Neural progenitor cell (in vitro differentiated cells): Measurements from ENCODE around the gene NSUN5. TPM values are rescaled to one million over a fixed set of nuclear protein-coding genes. Genes with fewer than 3 reads are reported as not detected.

Source experiments
- DNase-seq: peaks from one replicate; pipeline ENCODE4 v3.0.0-alpha.2; 2016; ENCODE audit warnings: low spot score
- H2AFZ ChIP-seq: fragments of 200-600 bp; sonication (generic); replicated peaks from 2 replicates; pipeline ENCODE4 v1.6.1; 2016; ENCODE audit warnings: antibody characterized with exemption
- H3F3A ChIP-seq: fragments of 200-600 bp; sonication (generic); 2 replicates; pipeline ENCODE4 v1.6.1; 2016; ENCODE audit warnings: antibody characterized with exemption, low read depth
- H3K27ac ChIP-seq: fragments of 200-600 bp; sonication (generic); 2 replicates; pipeline ENCODE4 v1.5.1; 2016; ENCODE audit warnings: mild to moderate bottlenecking
- H3K27me3 ChIP-seq: fragments of 200-600 bp; sonication (generic); 2 replicates; pipeline ENCODE4 v1.6.1; 2016; ENCODE audit warnings: mild to moderate bottlenecking, moderate library complexity
- H3K36me3 ChIP-seq: fragments of 200-600 bp; sonication (generic); 2 replicates; pipeline ENCODE4 v1.5.1; 2016
- H3K4me1 ChIP-seq: fragments of 200-600 bp; sonication (generic); 2 replicates; pipeline ENCODE4 v1.6.1; 2016; ENCODE audit warnings: mixed run types
- H3K4me2 ChIP-seq: fragments of 200-600 bp; sonication (generic); 2 replicates; pipeline ENCODE4 v1.6.1; 2016
- H3K4me3 ChIP-seq: fragments of 200-600 bp; sonication (generic); 2 replicates; pipeline ENCODE4 v1.5.1; 2016
- H3K79me2 ChIP-seq: fragments of 200-600 bp; sonication (generic); 2 replicates; pipeline ENCODE4 v1.6.1; 2016; ENCODE audit warnings: low read depth
- H3K9ac ChIP-seq: fragments of 200-600 bp; sonication (generic); 2 replicates; pipeline ENCODE4 v1.6.1; 2016
- H3K9me3 ChIP-seq: fragments of 200-600 bp; sonication (generic); 2 replicates; pipeline ENCODE4 v1.5.1; 2016; ENCODE audit warnings: low read depth
- H4K20me1 ChIP-seq: fragments of 200-600 bp; sonication (generic); 2 replicates; pipeline ENCODE4 v1.6.1; 2016; ENCODE audit warnings: low read depth
- H3K27ac Mint-ChIP-seq: 3 replicates; pipeline ENCODE4 v1.8.0; 2021; ENCODE audit warnings: mixed read lengths
- H3K27me3 Mint-ChIP-seq: 2 replicates; pipeline ENCODE4 v1.8.0; 2022; ENCODE audit warnings: low read depth, mild to moderate bottlenecking, inconsistent platforms, moderate library complexity, mixed read lengths; ENCODE audit not compliant: insufficient read depth
- H3K36me3 Mint-ChIP-seq: 3 replicates; pipeline ENCODE4 v1.8.0; 2021; ENCODE audit warnings: mixed read lengths
- H3K4me1 Mint-ChIP-seq: 3 replicates; pipeline ENCODE4 v1.8.0; 2021; ENCODE audit warnings: mixed read lengths
- H3K4me3 Mint-ChIP-seq: 3 replicates; pipeline ENCODE4 v1.8.0; 2021; ENCODE audit warnings: mild to moderate bottlenecking, moderate library complexity, mixed read lengths
- H3K9me3 Mint-ChIP-seq: 3 replicates; pipeline ENCODE4 v1.8.0; 2020; ENCODE audit warnings: mixed read lengths
- EZH2 ChIP-seq: fragments of 200-600 bp; sonication (generic); IDR thresholded peaks from 2 replicates; pipeline ENCODE4 v1.6.1; 2017; ENCODE audit warnings: antibody characterized with exemption, mild to moderate bottlenecking, moderate library complexity
- EZH2phosphoT487 ChIP-seq: fragments of 200-600 bp; sonication (generic); IDR thresholded peaks from 2 replicates; pipeline ENCODE4 v1.6.1; 2017; ENCODE audit warnings: antibody characterized with exemption
- total RNA-seq: library from RNA; depleted of rRNA; stranded (reverse); fragments of >200 nt; gene quantifications from 2 replicates; pipeline ENCODE4 v1.2.3, GENCODE V29; 2015; ENCODE audit warnings: low replicate concordance
- TF ChIP-seq, protein P1 (sequence below): fragments of 200-600 bp; sonication (generic); IDR thresholded peaks from 2 replicates; pipeline ENCODE4 v1.5.1; 2017; ENCODE audit warnings: antibody characterized with exemption, mild to moderate bottlenecking

NSUN5 gene
- total RNA-seq, 1 donor from 2014 or later, result 23.3 TPM

DNA sequence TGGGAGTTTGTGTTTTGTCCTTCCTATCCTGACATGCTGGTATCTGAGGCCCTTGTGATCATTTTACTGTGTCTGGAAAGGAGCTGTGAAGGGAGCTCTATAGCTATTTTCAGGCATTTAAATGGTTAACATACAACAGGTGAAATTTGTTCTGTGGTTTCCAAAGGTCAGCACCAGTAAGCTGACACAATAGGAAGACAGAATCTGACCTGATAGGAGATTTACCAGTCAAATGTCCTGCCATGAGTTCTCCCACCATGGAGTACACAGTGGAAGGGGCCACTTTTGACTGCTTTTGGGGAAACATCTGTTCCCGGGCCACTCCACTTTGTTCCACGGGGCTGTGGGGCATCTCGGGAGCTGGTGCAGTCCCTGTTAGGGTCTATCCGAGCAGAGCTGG is 36.9 kb upstream of the NSUN5 start:
- Histone ChIP-seq H3F3A (peaks cover 3% of the 10 kb centered on the region), H3K4me3 (no peak overlapping the region), H3K9me3 (no peaks in the 10 kb centered on the region), H2AFZ (peak overlapping the region; percentile 1), H3K27ac (no peak overlapping the region), H3K27me3 (no peaks in the 10 kb centered on the region), H3K9ac (no peak overlapping the region), H4K20me1 (no peaks in the 10 kb centered on the region), H3K79me2 (no peaks in the 10 kb centered on the region), H3K4me2 (no peak overlapping the region), H3K36me3 (no peaks in the 10 kb centered on the region), H3K4me1 (peaks cover 20% of the 10 kb centered on the region)
- Mint-ChIP-seq H3K36me3 (no peaks in the 10 kb centered on the region), H3K9me3 (no peaks in the 10 kb centered on the region), H3K4me3 (no peak overlapping the region), H3K27me3 (peaks cover 10% of the 10 kb centered on the region), H3K27ac (no peak overlapping the region), H3K4me1 (peaks cover 35% of the 10 kb centered on the region)
- DNase-seq, result no peak
- TF ChIP-seq EZH2, result no peak
- no peak for TF ChIP-seq EZH2phosphoT487
- TF ChIP-seq, protein P1, sequence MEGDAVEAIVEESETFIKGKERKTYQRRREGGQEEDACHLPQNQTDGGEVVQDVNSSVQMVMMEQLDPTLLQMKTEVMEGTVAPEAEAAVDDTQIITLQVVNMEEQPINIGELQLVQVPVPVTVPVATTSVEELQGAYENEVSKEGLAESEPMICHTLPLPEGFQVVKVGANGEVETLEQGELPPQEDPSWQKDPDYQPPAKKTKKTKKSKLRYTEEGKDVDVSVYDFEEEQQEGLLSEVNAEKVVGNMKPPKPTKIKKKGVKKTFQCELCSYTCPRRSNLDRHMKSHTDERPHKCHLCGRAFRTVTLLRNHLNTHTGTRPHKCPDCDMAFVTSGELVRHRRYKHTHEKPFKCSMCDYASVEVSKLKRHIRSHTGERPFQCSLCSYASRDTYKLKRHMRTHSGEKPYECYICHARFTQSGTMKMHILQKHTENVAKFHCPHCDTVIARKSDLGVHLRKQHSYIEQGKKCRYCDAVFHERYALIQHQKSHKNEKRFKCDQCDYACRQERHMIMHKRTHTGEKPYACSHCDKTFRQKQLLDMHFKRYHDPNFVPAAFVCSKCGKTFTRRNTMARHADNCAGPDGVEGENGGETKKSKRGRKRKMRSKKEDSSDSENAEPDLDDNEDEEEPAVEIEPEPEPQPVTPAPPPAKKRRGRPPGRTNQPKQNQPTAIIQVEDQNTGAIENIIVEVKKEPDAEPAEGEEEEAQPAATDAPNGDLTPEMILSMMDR, result no peak

DNA sequence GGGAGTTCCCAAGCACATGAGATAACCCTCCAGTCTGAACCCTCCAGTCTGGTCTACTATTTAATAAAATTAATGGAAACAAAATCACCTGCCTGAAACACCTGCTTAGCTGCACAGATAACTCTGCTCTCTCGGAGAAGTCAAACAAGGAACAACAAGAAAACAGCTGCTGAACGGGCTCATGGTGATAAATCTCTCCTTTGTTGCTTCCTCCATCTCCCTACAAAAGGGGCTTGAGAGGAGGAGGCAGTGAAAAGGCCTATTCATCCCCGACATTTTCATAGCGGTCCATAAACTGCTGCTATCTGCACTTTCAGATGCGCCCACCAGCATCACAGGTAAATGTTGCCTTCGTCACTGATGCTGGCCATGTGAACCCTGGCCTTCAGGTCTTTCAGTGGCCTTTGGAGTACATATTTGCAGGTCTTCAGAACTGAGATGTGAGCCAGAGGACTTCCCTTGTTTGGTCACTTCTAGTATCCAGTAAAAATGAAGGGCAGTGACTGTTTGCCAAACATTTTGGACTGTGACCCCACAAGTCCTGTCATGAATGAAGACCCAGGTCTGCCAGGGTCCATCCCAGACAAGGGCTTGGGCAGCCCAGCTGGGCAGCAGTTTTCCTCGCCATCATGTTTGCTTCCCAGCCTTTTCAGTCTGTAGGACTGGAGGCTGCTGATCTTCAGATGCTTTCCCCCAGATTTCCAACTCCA is 35.2 kb upstream of the NSUN5 start:
- H3K9me3 Mint-ChIP-seq, result no peaks in the 10 kb centered on the region
- Histone ChIP-seq H4K20me1 (no peaks in the 10 kb centered on the region), H2AFZ (peak overlapping the region; percentile 37), H3K79me2 (no peaks in the 10 kb centered on the region), H3K4me1 (peaks cover 14% of the 10 kb centered on the region), H3K9me3 (no peaks in the 10 kb centered on the region), H3K4me3 (no peak overlapping the region), H3K36me3 (no peaks in the 10 kb centered on the region), H3K27me3 (no peaks in the 10 kb centered on the region), H3F3A (no peaks in the 10 kb centered on the region), H3K27ac (no peak overlapping the region), H3K9ac (no peak overlapping the region), H3K4me2 (no peak overlapping the region)
- peak; percentile 27 for DNase-seq
- TF ChIP-seq, protein P1, result no peak
- no peak for TF ChIP-seq EZH2phosphoT487
- no peak for TF ChIP-seq EZH2
- no peaks in the 10 kb centered on the region for H3K36me3 Mint-ChIP-seq
- peaks cover 26% of the 10 kb centered on the region for H3K4me1 Mint-ChIP-seq
- peaks cover 10% of the 10 kb centered on the region for H3K27me3 Mint-ChIP-seq
- no peak overlapping the region for H3K4me3 Mint-ChIP-seq
- H3K27ac Mint-ChIP-seq, result peak overlapping the region; percentile 10

DNA sequence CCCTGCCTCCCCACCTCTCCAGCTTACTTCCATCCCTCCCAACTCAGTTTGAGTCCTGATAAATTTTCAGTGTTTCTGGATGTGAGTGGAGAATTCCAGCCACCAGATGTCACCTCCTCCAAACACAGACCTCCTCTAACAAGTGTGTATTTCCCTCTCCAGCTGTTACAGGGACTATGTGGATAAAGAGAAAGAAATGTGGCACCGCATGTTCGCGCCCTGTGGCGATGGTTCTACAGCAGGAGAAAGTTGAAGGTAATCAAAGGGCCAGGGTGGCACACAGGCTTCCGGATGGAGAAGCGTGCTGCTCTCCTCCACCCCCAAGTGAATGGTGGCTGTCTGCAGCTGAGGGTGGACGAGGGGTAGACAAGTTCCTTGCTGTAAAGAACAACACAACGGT is 34.0 kb upstream of the NSUN5 start:
- Mint-ChIP-seq H3K9me3 (no peaks in the 10 kb centered on the region), H3K27ac (peak overlapping the region; percentile 14), H3K4me3 (peak overlapping the region; percentile 4), H3K36me3 (no peaks in the 10 kb centered on the region), H3K4me1 (peaks cover 26% of the 10 kb centered on the region), H3K27me3 (peaks cover 10% of the 10 kb centered on the region)
- no peak overlapping the region for H3K4me2 ChIP-seq
- no peaks in the 10 kb centered on the region for H4K20me1 ChIP-seq
- TF ChIP-seq, protein P1, result peak; percentile 68
- no peak for TF ChIP-seq EZH2
- TF ChIP-seq EZH2phosphoT487, result no peak
- H3K4me1 ChIP-seq, result peaks cover 14% of the 10 kb centered on the region
- H3K36me3 ChIP-seq, result no peaks in the 10 kb centered on the region
- H2AFZ ChIP-seq, result peak overlapping the region; percentile 89
- H3F3A ChIP-seq, result no peaks in the 10 kb centered on the region
- H3K9ac ChIP-seq, result no peak overlapping the region
- H3K27me3 ChIP-seq, result no peaks in the 10 kb centered on the region
- no peaks in the 10 kb centered on the region for H3K79me2 ChIP-seq
- no peak overlapping the region for H3K4me3 ChIP-seq
- H3K9me3 ChIP-seq, result no peaks in the 10 kb centered on the region
- peak; percentile 71 for DNase-seq
- H3K27ac ChIP-seq, result no peak overlapping the region
